GM13977 (cell line): Measurements from ENCODE around the gene BCAM.

Experiments used
- DNase-seq: peaks from one replicate; pipeline ENCODE4 v3.0.0; 2012; ENCODE audit warnings: low spot score
- in situ Hi-C: fragments of 300-500 bp; cut with MboI; formaldehyde crosslinking; loops from one replicate; pipeline ENCODE4 v1.12.0; 2022; ENCODE audit warnings: low sequenced_read_pairs, low pct_unique_long_range_greater_than_20kb, mixed read lengths, inconsistent platforms; ENCODE audit not compliant: unreplicated experiment
- TF ChIP-seq, protein P1 (sequence below): IDR thresholded peaks from 2 replicates; pipeline ENCODE4 v1.5.1; 2012; ENCODE audit warnings: mild to moderate bottlenecking, control low read depth; ENCODE audit not compliant: insufficient read depth; ENCODE audit errors: extremely low read depth, missing control alignments

BCAM gene

DNA sequence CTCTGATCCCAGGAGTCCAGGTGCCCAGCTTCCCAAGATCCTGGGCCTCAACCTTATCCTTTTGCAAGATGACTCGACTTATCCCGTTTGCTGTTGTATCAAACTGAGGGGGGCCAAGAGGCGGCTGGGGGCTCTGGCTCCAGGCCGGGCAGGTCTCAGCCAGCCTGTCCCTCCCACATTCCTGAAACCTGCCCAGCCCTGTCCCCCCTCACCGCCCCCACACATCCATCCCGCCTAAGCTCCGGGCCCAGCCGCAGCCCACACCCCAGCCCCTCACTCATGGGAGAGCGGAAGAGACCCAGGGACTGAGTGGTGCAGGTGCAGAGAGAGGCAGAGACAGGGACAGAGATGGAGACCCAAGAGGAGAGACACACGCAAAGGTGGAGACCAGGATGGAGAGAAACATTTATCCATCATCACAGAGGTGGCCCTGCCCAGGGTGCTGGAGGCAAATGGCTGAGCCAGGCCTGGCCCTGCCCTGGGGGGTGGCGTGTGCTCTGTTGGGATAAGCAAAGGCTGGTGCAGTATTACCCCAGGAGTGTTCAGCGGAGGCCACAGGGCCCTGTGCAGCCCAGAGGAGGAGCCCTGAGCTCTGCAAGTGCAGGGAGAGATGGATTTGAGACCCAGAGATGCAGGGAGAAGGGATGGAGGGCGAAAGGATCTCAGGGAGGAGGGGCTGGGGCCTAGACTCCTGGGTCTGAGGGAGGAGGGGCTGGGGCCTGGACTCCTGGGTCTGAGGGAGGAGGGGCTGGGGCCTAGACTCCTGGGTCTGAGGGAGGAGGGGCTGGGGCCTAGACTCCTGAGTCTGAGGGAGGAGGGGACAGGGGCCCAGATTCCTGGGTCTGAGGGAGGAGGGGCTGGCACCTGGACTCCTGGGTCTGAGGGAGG is 1.6 kb downstream of the BCAM start:
- no peak for DNase-seq
- TF ChIP-seq, protein P1, sequence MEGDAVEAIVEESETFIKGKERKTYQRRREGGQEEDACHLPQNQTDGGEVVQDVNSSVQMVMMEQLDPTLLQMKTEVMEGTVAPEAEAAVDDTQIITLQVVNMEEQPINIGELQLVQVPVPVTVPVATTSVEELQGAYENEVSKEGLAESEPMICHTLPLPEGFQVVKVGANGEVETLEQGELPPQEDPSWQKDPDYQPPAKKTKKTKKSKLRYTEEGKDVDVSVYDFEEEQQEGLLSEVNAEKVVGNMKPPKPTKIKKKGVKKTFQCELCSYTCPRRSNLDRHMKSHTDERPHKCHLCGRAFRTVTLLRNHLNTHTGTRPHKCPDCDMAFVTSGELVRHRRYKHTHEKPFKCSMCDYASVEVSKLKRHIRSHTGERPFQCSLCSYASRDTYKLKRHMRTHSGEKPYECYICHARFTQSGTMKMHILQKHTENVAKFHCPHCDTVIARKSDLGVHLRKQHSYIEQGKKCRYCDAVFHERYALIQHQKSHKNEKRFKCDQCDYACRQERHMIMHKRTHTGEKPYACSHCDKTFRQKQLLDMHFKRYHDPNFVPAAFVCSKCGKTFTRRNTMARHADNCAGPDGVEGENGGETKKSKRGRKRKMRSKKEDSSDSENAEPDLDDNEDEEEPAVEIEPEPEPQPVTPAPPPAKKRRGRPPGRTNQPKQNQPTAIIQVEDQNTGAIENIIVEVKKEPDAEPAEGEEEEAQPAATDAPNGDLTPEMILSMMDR = no peak
- in situ Hi-C loops = no loop called here

DNA sequence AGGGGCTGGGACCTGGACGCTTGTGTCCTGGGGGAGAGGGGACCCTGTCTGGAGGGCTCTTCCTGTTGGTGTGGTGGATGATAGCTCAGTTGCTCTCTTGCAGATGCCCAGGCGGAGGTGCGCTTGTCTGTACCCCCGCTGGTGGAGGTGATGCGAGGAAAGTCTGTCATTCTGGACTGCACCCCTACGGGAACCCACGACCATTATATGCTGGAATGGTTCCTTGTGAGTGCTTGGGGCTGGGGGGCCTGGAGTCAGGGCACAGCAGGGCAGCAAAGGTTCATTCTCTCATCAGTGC is 2.2 kb downstream of the BCAM start:
- TF ChIP-seq, protein P1 = no peak
- in situ Hi-C loops = no loop called here

DNA sequence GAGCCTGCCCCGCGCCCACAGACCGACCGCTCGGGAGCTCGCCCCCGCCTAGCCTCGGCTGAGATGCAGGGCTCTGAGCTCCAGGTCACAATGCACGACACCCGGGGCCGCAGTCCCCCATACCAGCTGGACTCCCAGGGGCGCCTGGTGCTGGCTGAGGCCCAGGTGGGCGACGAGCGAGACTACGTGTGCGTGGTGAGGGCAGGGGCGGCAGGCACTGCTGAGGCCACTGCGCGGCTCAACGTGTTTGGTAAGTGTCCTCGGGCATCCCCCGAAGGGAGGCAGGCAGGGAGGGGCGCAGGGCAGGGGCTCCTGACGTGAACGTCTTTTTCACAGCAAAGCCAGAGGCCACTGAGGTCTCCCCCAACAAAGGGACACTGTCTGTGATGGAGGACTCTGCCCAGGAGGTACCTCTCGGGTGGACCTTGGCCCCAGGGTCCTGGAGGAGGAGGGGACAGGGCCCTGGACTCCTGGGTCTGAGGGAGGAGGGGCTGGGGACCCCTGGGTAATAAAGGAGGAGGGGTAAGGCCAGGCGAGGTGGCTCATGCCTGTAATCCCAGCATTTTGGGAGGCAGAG is 3.3 kb downstream of the BCAM start:
- in situ Hi-C loops = no loop called here
- no peak for DNase-seq
- TF ChIP-seq, protein P1 = no peak

More for the DNA sequence above, 2.2 kb downstream of the BCAM start:
- no peak for DNase-seq

DNA sequence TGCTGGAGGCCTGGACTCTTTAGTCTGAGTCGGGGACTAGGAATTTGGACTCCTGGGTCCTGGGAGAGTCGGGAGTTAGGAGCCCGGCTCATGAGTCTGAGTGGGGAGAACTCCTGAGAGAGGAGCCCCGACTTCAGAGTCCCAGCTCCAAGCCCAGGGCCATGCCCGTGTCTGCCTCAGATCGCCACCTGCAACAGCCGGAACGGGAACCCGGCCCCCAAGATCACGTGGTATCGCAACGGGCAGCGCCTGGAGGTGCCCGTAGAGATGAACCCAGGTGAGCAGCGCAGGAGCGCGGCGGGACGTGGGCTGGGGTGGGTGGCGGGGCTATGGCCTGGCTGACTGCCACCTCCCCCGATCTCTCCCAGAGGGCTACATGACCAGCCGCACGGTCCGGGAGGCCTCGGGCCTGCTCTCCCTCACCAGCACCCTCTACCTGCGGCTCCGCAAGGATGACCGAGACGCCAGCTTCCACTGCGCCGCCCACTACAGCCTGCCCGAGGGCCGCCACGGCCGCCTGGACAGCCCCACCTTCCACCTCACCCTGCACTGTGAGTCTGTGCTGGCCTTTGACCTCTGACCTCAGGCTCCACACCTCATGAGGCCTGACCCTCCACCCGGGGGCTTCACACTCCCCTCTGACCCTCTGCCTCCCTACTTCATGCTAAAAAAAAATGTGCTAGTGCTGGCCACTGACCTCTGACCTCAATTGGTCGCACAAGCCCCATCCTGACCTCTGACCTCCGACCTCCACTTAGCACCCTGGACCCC is 4.4 kb downstream of the BCAM start:
- DNase-seq = peak; percentile 24
- TF ChIP-seq, protein P1 = no peak
- in situ Hi-C loops = no loop called here

DNA sequence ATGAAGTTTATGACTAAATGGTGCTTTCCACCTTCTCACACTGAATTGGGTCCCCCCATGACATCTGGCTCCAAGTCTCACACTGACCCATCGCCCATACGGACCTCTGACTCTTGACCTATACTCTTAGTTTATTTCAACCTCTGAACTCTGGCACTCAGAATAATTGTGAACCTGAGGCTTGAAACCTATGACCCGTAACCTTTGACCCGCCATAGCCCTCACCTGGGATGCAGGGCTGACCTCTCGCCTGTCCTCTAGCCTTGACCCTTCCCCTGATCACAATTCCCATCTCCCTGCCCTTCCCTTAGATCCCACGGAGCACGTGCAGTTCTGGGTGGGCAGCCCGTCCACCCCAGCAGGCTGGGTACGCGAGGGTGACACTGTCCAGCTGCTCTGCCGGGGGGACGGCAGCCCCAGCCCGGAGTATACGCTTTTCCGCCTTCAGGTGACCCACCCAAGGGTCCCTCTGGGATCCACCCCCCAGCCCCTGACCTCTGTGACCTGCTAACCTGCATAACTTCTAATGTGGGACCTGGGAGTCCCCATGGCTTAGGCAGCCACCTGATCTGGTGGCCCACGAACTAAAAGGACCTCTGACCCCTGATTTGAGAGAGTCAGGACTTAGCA is 5.1 kb downstream of the BCAM start:
- in situ Hi-C loops = no loop called here
- TF ChIP-seq, protein P1 = no peak
- no peak for DNase-seq

DNA sequence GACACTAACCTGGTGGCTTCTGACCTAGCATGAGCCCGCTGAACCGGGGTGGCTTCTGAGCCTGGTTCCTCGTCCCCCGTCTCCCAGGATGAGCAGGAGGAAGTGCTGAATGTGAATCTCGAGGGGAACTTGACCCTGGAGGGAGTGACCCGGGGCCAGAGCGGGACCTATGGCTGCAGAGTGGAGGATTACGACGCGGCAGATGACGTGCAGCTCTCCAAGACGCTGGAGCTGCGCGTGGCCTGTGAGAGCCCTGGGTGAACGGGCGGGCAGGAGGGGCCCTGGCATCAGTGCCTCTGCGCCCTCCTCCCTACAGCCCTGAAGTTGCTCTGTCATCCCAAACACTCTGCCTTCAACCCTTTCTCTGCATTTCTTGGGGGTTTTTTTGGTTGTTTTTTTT is 5.6 kb downstream of the BCAM start:
- in situ Hi-C loops = no loop called here
- DNase-seq = peak; percentile 27
- TF ChIP-seq, protein P1 = no peak
